Gastroesophageal sphincter (tissue), 4 donors: ENCODE results near the gene IL18BP. TPM values are rescaled to one million over a fixed set of nuclear protein-coding genes. Genes with fewer than 3 reads are reported as not detected.

Experiments
- ATAC-seq: fragments of 150-250 bp; one replicate; pipeline ENCODE4 v1.9.1; 2016; ENCODE audit warnings: mild to moderate bottlenecking, moderate library complexity
- H3K27ac ChIP-seq, 4 donors: fragments of 200-600 bp; sonication (generic) in 3 of 4; 1 replicate in 3 of 4; 2 replicates in 1 of 4; pipeline ENCODE4 v1.5.1; 2016 to 2019
- H3K27me3 ChIP-seq: fragments of 200-600 bp; sonication (generic); one replicate; pipeline ENCODE4 v1.5.1; 2019
- H3K36me3 ChIP-seq, 2 donors: fragments of 200-600 bp; sonication (generic); one replicate each; pipeline ENCODE4 v1.5.1; 2019; ENCODE audit warnings: control low read depth in 1 of 2
- H3K4me1 ChIP-seq, 3 donors: fragments of 200-600 bp; sonication (generic); 1 replicate in 2 of 3; 2 replicates in 1 of 3; pipeline ENCODE4 v1.5.1; 2016 to 2019; ENCODE audit warnings: control low read depth in 2 of 3
- H3K4me3 ChIP-seq, 2 donors: fragments of 200-600 bp; sonication (generic); one replicate each; pipeline ENCODE4 v1.5.1; 2019; ENCODE audit warnings: mild to moderate bottlenecking in 1 of 2, moderate library complexity in 1 of 2
- H3K9me3 ChIP-seq, 3 donors: fragments of 200-600 bp; sonication (generic); one replicate each; pipeline ENCODE4 v1.5.1; 2017 to 2019; ENCODE audit warnings: control low read depth in 2 of 3
- EP300 ChIP-seq: sonication (generic); formaldehyde crosslinking; IDR thresholded peaks from one replicate; pipeline ENCODE4 v1.6.1; 2017; ENCODE audit warnings: antibody characterized with exemption, mild to moderate bottlenecking
- POLR2A ChIP-seq, 2 donors: fragments of 450-650 bp; IDR thresholded peaks; one replicate each; pipeline ENCODE4 v1.6.1; 2017; ENCODE audit warnings: antibody characterized with exemption in 2 of 2, mild to moderate bottlenecking in 2 of 2, moderate library complexity in 1 of 2
- POLR2AphosphoS5 ChIP-seq: sonication (generic); formaldehyde crosslinking; IDR thresholded peaks from one replicate; pipeline ENCODE4 v1.6.1; 2017; ENCODE audit warnings: antibody characterized with exemption
- WGBS, 2 donors: methylation state at CpG; one replicate each; pipeline ENCODE4 v1.1.5; 2018; ENCODE audit warnings: low coverage in 1 of 2; 5-methylcytosine and 5-hydroxymethylcytosine counted together
- total RNA-seq, 4 donors: library from RNA; depleted of rRNA; stranded (reverse); fragments of >200 nt; gene quantifications; one replicate each; pipeline ENCODE4 v1.1.0, GENCODE V29; 2016
- TF ChIP-seq, protein P1 (sequence below), 4 experiments: fragments of 200-600 bp in 2 of 4; fragments of 450-650 bp in 2 of 4; sonication (generic) in 1 of 4; IDR thresholded peaks; one replicate each; pipeline ENCODE4 v1.5.1; 2017 to 2019; ENCODE audit warnings: antibody characterized with exemption in 4 of 4, mild to moderate bottlenecking in 2 of 4, moderate library complexity in 2 of 4

The IL18BP gene
- total RNA-seq = 1 to 10 TPM; 2.5 to 8.9 (median 6.7) TPM

- WGBS, 2 donors = 70 to 100% methylated on average over 1 to 3 of the region's 11 CpGs
- peak within 1 kb of the TSS in 1 of 2 donors; percentile 25 for H3K4me3 ChIP-seq
- H3K9me3 ChIP-seq = no peaks in the 10 kb centered on the region
- TF ChIP-seq, protein P1, sequence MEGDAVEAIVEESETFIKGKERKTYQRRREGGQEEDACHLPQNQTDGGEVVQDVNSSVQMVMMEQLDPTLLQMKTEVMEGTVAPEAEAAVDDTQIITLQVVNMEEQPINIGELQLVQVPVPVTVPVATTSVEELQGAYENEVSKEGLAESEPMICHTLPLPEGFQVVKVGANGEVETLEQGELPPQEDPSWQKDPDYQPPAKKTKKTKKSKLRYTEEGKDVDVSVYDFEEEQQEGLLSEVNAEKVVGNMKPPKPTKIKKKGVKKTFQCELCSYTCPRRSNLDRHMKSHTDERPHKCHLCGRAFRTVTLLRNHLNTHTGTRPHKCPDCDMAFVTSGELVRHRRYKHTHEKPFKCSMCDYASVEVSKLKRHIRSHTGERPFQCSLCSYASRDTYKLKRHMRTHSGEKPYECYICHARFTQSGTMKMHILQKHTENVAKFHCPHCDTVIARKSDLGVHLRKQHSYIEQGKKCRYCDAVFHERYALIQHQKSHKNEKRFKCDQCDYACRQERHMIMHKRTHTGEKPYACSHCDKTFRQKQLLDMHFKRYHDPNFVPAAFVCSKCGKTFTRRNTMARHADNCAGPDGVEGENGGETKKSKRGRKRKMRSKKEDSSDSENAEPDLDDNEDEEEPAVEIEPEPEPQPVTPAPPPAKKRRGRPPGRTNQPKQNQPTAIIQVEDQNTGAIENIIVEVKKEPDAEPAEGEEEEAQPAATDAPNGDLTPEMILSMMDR (IDR thresholded peaks at IDR 0.05) = no peak
- TF ChIP-seq POLR2A (IDR thresholded peaks at IDR 0.05) (no peak), POLR2AphosphoS5 (no peak), EP300 (no peak)
- ATAC-seq = peak; percentile 26
- no peaks in the 10 kb centered on the region for H3K27me3 ChIP-seq
- H3K27ac ChIP-seq = peak within 1 kb of the TSS; percentile 16 to 77 (median 64)
- peaks cover 5 to 46% (median 7%) of the 10 kb centered on the region in 3 donors for H3K4me1 ChIP-seq
- peaks cover 0 to 53% of the 10 kb centered on the region in 2 donors for H3K36me3 ChIP-seq
These were observed at the start of gene IL18BP for GRCh38 chr11:71998649-71999310. IL18BP (plus strand) TSS chr11:71998909; CDS start chr11:71999985, 1,076 bp downstream.

GRCh38 chr11:71949034-71949433, 49.7 kb upstream of the IL18BP start:
- 86 to 100% methylated on average over 4 to 5 of the region's 6 CpGs for WGBS, 2 donors
- ATAC-seq = no peak
- H3K36me3 ChIP-seq = peaks cover 0 to 8% of the 10 kb centered on the region in 2 donors
- H3K27ac ChIP-seq = no peak overlapping the region
- peaks cover 0 to 56% (median 0%) of the 10 kb centered on the region in 3 donors for H3K4me1 ChIP-seq
- no peaks in the 10 kb centered on the region for H3K9me3 ChIP-seq
- no peak overlapping the region for H3K4me3 ChIP-seq
- TF ChIP-seq, protein P1 (IDR thresholded peaks at IDR 0.05) = no peak
- TF ChIP-seq POLR2A (IDR thresholded peaks at IDR 0.05) = no peak
- no peak for TF ChIP-seq POLR2AphosphoS5
- no peaks in the 10 kb centered on the region for H3K27me3 ChIP-seq

DNA sequence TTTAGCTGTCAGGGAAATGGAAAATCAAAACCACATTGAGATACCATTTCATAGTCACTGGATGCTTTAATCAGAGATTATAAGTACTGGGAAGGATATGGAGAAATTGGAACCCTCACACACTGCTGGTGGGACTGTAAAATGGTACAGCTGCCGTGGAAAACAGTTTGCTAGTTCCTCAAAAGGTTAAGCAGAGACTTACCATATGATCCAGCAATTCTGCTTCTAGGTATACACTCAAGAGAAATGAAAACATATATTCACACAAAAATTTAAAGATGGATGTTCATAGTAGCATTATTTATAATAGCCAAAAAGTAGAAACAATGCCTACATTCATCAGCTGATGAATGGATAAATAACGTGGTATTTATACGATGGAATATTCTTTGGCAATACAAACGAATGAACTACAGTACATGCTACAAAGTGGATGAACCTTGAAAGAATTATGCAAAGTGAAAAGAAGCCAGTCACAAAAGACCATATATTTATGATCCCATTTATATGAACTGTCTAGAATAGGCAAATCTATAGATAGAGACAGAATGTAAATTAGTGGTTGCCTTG, 46.9 kb upstream of the IL18BP start:
- H3K4me3 ChIP-seq = no peak overlapping the region
- TF ChIP-seq POLR2AphosphoS5 (no peak), EP300 (no peak), POLR2A (IDR thresholded peaks at IDR 0.05) (no peak)
- TF ChIP-seq, protein P1 (IDR thresholded peaks at IDR 0.05) = no peak
- peaks cover 0 to 47% (median 0%) of the 10 kb centered on the region in 3 donors for H3K4me1 ChIP-seq
- no peaks in the 10 kb centered on the region for H3K36me3 ChIP-seq
- WGBS, 2 donors = 51 to 67% methylated on average over 4 of the region's 4 CpGs
- no peak overlapping the region for H3K27ac ChIP-seq
- no peak for ATAC-seq
- H3K27me3 ChIP-seq = no peaks in the 10 kb centered on the region
- no peaks in the 10 kb centered on the region for H3K9me3 ChIP-seq

- Histone ChIP-seq H3K27ac (no peak overlapping the region), H3K36me3 (peaks cover 0 to 13% of the 10 kb centered on the region in 2 donors), H3K4me1 (peaks cover 0 to 19% (median 0%) of the 10 kb centered on the region in 3 donors), H3K4me3 (no peak overlapping the region), H3K9me3 (no peaks in the 10 kb centered on the region), H3K27me3 (no peaks in the 10 kb centered on the region)
- WGBS, 2 donors = 61 to 82% methylated on average over 3 of the region's 3 CpGs
- no peak for ATAC-seq
- TF ChIP-seq POLR2A (IDR thresholded peaks at IDR 0.05) = no peak
- no peak for TF ChIP-seq POLR2AphosphoS5
- TF ChIP-seq, protein P1 (IDR thresholded peaks at IDR 0.05) = no peak
- TF ChIP-seq EP300 = no peak
These were observed 42.7 kb upstream of the IL18BP start for GRCh38 chr11:71955898-71956456.
